Measurements from ENCODE around the gene COL23A1. TPM values are rescaled to one million over a fixed set of nuclear protein-coding genes. Genes with fewer than 3 reads are reported as not detected.

Gene COL23A1
- total and polyA plus RNA-seq, 2 experiments from 2014 or later = 1.1 to 5.1 TPM

DNA sequence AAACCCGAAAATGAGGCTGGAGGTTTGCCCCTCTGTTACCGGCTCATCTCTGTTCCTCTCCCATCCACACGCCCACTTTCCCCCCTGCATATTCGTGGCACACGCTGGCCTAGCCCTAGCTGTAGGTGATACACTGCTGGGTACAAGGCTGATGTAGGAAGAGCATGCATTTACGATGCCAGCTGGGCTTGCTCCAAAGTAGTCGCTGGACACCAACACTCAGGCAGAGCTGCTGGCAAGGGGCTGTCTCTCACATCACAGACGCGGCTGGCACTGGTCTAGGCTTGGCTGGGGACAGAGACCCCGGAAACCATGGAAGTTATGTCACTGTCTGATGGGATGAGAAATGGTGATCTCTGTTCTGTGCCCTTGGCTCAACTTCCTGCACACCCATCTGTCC is 347.8 kb downstream of the COL23A1 start:
- DNase-seq (ENCODE audit: low spot score) = no peak
- WGBS (ENCODE audit: low lambda C conversion rate, missing lambda C conversion rate) = 91% methylated on average over 10 of the region's 10 CpGs
- no peak overlapping the region for H3K4me2 ChIP-seq
- no peak overlapping the region for H3K4me3 ChIP-seq
- no peaks in the 10 kb centered on the region for H3K79me2 ChIP-seq
- H3K4me1 ChIP-seq (ENCODE audit: insufficient read depth) = no peaks in the 10 kb centered on the region
- no peaks in the 10 kb centered on the region for H3K36me3 ChIP-seq (replicated peaks; ENCODE audit: insufficient read depth, low read depth)
- H3K9me2 ChIP-seq (replicated peaks; ENCODE audit: insufficient read depth) = no peaks in the 10 kb centered on the region
- no peaks in the 10 kb centered on the region for H4K20me1 ChIP-seq (ENCODE audit: insufficient read depth, poor library complexity, severe bottlenecking)
- no peak for TF ChIP-seq EZH2 (IDR thresholded peaks at IDR 0.05; ENCODE audit: borderline replicate concordance)
- H3K27me3 ChIP-seq = no peaks in the 10 kb centered on the region
- H3K9me3 ChIP-seq (ENCODE audit: low read depth) = no peaks in the 10 kb centered on the region
- no peak overlapping the region for H2AFZ ChIP-seq
- no peak overlapping the region for H3K27ac ChIP-seq

DNA sequence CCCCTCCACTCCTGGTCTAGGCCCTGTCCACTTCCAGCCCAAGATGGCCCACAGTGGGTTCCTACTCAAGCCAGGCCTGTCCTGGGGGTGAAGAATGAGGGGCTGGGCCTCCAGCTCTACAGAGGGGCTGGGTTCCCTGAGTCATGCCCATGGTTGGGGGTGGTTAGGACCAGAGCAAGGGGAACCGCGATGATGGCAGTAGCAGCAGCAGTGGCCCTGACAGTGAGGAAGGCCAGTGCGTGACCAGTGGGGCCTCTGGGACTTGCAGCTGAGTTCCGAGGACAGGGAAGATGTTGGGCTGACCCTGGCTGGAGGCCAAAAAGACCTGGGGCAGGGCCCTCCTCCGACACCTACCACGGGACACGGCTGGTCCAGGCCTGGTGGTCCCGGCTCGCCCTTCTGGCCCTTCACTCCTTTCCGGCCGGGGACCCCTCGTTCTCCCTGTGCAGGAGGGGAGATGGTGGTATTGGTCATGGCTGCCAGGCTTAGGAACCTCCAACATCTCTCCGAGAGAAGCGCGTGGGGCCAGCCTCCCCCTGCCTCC is 348.4 kb downstream of the COL23A1 start:
- 96% methylated on average over 14 of the region's 15 CpGs for WGBS (ENCODE audit: low lambda C conversion rate, missing lambda C conversion rate)
- Histone ChIP-seq H3K4me1 (ENCODE audit: insufficient read depth) (no peaks in the 10 kb centered on the region), H2AFZ (no peak overlapping the region), H3K79me2 (no peaks in the 10 kb centered on the region), H3K9me2 (replicated peaks; ENCODE audit: insufficient read depth) (no peaks in the 10 kb centered on the region), H3K27ac (no peak overlapping the region), H3K27me3 (no peaks in the 10 kb centered on the region), H3K4me3 (no peak overlapping the region), H3K36me3 (replicated peaks; ENCODE audit: insufficient read depth, low read depth) (no peaks in the 10 kb centered on the region), H4K20me1 (ENCODE audit: insufficient read depth, poor library complexity, severe bottlenecking) (no peaks in the 10 kb centered on the region), H3K9me3 (ENCODE audit: low read depth) (no peaks in the 10 kb centered on the region), H3K4me2 (no peak overlapping the region)
- no peak for TF ChIP-seq EZH2 (IDR thresholded peaks at IDR 0.05; ENCODE audit: borderline replicate concordance)
- no peak for TF ChIP-seq EZH2phosphoT487 (IDR thresholded peaks at IDR 0.05; ENCODE audit: low read depth, severe bottlenecking, unreplicated experiment)
- TF ChIP-seq CTCF (IDR thresholded peaks at IDR 0.05; ENCODE audit: poor library complexity) = no peak
- no peak for DNase-seq (ENCODE audit: low spot score)

DNA sequence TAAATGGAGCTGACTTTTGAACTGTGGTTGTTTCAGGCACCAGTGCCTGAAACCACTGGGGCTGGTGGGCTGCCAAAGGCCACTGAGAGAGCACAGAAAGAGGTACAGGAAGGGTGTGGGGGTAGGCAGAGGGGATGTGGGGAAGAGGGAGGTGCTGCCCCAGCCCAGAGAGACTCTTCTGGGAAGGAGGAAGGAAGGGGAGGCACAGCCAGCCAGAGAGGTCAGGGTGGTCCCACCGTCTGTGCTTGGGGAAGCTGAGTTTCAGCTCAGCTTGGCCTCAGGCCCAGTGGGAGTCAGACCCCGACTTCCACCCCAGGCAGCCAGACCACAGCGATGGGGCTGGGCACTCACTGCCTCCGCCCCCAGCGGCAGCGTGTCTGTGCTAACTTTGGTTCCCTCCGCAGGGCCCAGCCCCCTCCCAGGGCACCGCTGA is 348.9 kb downstream of the COL23A1 start:
- no peaks in the 10 kb centered on the region for H3K4me1 ChIP-seq (ENCODE audit: insufficient read depth)
- no peaks in the 10 kb centered on the region for H3K79me2 ChIP-seq
- DNase-seq (ENCODE audit: low spot score) = no peak
- 80% methylated on average over 5 of the region's 8 CpGs for WGBS (ENCODE audit: low lambda C conversion rate, missing lambda C conversion rate)
- H3K27me3 ChIP-seq = no peaks in the 10 kb centered on the region
- H3K9me3 ChIP-seq (ENCODE audit: low read depth) = no peaks in the 10 kb centered on the region
- no peak overlapping the region for H2AFZ ChIP-seq
- no peak overlapping the region for H3K4me3 ChIP-seq
- H4K20me1 ChIP-seq (ENCODE audit: insufficient read depth, poor library complexity, severe bottlenecking) = no peaks in the 10 kb centered on the region
- no peaks in the 10 kb centered on the region for H3K9me2 ChIP-seq (replicated peaks; ENCODE audit: insufficient read depth)
- no peaks in the 10 kb centered on the region for H3K36me3 ChIP-seq (replicated peaks; ENCODE audit: insufficient read depth, low read depth)
- H3K4me2 ChIP-seq = no peak overlapping the region
- TF ChIP-seq EZH2phosphoT487 (IDR thresholded peaks at IDR 0.05; ENCODE audit: low read depth, severe bottlenecking, unreplicated experiment) (no peak), CTCF (IDR thresholded peaks at IDR 0.05; ENCODE audit: poor library complexity) (no peak), EZH2 (IDR thresholded peaks at IDR 0.05; ENCODE audit: borderline replicate concordance) (no peak)
- H3K27ac ChIP-seq = no peak overlapping the region

- Histone ChIP-seq H2AFZ (no peak overlapping the region), H3K9me2 (replicated peaks; ENCODE audit: insufficient read depth) (no peaks in the 10 kb centered on the region), H3K4me1 (ENCODE audit: insufficient read depth) (no peaks in the 10 kb centered on the region), H4K20me1 (ENCODE audit: insufficient read depth, poor library complexity, severe bottlenecking) (no peaks in the 10 kb centered on the region), H3K4me2 (no peak overlapping the region), H3K4me3 (no peak overlapping the region), H3K9me3 (ENCODE audit: low read depth) (no peaks in the 10 kb centered on the region), H3K79me2 (no peaks in the 10 kb centered on the region), H3K27ac (no peak overlapping the region), H3K27me3 (no peaks in the 10 kb centered on the region), H3K36me3 (replicated peaks; ENCODE audit: insufficient read depth, low read depth) (no peaks in the 10 kb centered on the region)
- DNase-seq (ENCODE audit: low spot score) = no peak
- 89% methylated on average over 9 of the region's 9 CpGs for WGBS (ENCODE audit: low lambda C conversion rate, missing lambda C conversion rate)
- TF ChIP-seq EZH2 (IDR thresholded peaks at IDR 0.05; ENCODE audit: borderline replicate concordance) (no peak), CTCF (IDR thresholded peaks at IDR 0.05; ENCODE audit: poor library complexity) (no peak), EZH2phosphoT487 (IDR thresholded peaks at IDR 0.05; ENCODE audit: low read depth, severe bottlenecking, unreplicated experiment) (no peak)
Observed at GRCh38 chr5:178240766-178241165, 349.4 kb downstream of the COL23A1 start.

Data from hepatocyte (in vitro differentiated cells).